ENCODE measurements around the gene GYPE. TPM values are rescaled to one million over a fixed set of nuclear protein-coding genes. Genes with fewer than 3 reads are reported as not detected.

The GYPE gene
- total RNA-seq, 1 donor from 2014 or later: 0.32 TPM

Other genes starting within 250 kb of the GYPE start
- not detected for gene FREM3, start 204.9 kb downstream of the GYPE start, total RNA-seq
- gene GYPB, start 113.8 kb upstream of the GYPE start, total RNA-seq: 0.86 TPM
- gene GYPA, start 235.2 kb upstream of the GYPE start, total RNA-seq: 0.48 TPM

Measured in cardiac septum (tissue), 1 donor.